SK-N-SH (cell line): ENCODE measurements around the gene POLG2. TPM values are rescaled to one million over a fixed set of nuclear protein-coding genes. Genes with fewer than 3 reads are reported as not detected.

ENCODE experiments used
- CTCF ChIA-PET: fragments of 300-600, 350-600 bp; formaldehyde crosslinking; extraction: SDS; loops from one replicate; lab custom pipeline; 2021; lab: Yijun Ruan, JAX
- POLR2A ChIA-PET: fragments of 350-600 bp; sonication (Branson Sonifier 250); formaldehyde crosslinking; extraction: SDS; loops from one replicate; lab custom pipeline; 2020; ENCODE audit warnings: antibody characterized with exemption, inconsistent platforms; lab: Yijun Ruan, JAX
- DNase-seq: peaks from one replicate; pipeline ENCODE4 v3.0.0; 2012
- H2AFZ ChIP-seq: fragments of 200-600 bp; sonication (generic); 2 replicates; pipeline ENCODE4 v1.8.1; 2016; ENCODE audit warnings: antibody characterized with exemption, mild to moderate bottlenecking, low read depth
- H3F3A ChIP-seq: fragments of 200-600 bp; sonication (generic); replicated peaks from 2 replicates; pipeline ENCODE3; 2016; ENCODE audit warnings: antibody characterized with exemption, mild to moderate bottlenecking; ENCODE audit not compliant: insufficient read depth
- H3K27ac ChIP-seq, 2 experiments: fragments of 200-500 bp in 1 of 2; fragments of 200-600 bp in 1 of 2; sonication (Bioruptor generic) in 1 of 2; sonication (generic), shearing (Covaris generic) in 1 of 2; 2 replicates each; pipeline versions ENCODE4 v1.5.1 to v1.6.1; 2014 to 2016; ENCODE audit warnings: low read depth in 2 of 2, inconsistent platforms in 1 of 2, low read length in 1 of 2, mild to moderate bottlenecking in 1 of 2, mixed read lengths in 1 of 2
- H3K27me3 ChIP-seq: fragments of 200-600 bp; sonication (generic), shearing (Covaris generic); 2 replicates; pipeline ENCODE4 v1.6.1; 2016; ENCODE audit warnings: mixed run types; ENCODE audit not compliant: insufficient read depth
- H3K36me3 ChIP-seq, 2 experiments: fragments of 200-500 bp in 1 of 2; fragments of 200-600 bp in 1 of 2; sonication (Bioruptor generic) in 1 of 2; sonication (generic) in 1 of 2; replicated peaks in 1 of 2; 2 replicates each; pipeline versions ENCODE3 to v1.5.1; 2014 to 2016; ENCODE audit warnings: low read length in 1 of 2, mild to moderate bottlenecking in 1 of 2; ENCODE audit not compliant: insufficient read depth in 2 of 2, control insufficient read depth in 1 of 2
- H3K4me1 ChIP-seq, 2 experiments: fragments of 200-500 bp in 1 of 2; fragments of 200-600 bp in 1 of 2; sonication (Bioruptor generic) in 1 of 2; sonication (generic), shearing (Covaris generic) in 1 of 2; 2 replicates each; pipeline versions ENCODE4 v1.5.1 to v1.6.1; 2014 to 2016; ENCODE audit warnings: low read depth in 1 of 2, low read length in 1 of 2, mixed run types in 1 of 2; ENCODE audit not compliant: insufficient read depth in 2 of 2, control insufficient read depth in 1 of 2
- H3K4me2 ChIP-seq: fragments of 200-600 bp; sonication (generic), shearing (Covaris generic); 2 replicates; pipeline ENCODE4 v1.6.1; 2017; ENCODE audit warnings: mixed run types
- H3K4me3 ChIP-seq, 2 experiments: fragments of 200-500 bp in 1 of 2; fragments of 200-600 bp in 1 of 2; sonication (Bioruptor generic) in 1 of 2; sonication (generic), shearing (Covaris generic) in 1 of 2; 2 replicates each; pipeline versions ENCODE4 v1.5.1 to v1.8.1; 2014 to 2016; ENCODE audit warnings: low read depth in 2 of 2, inconsistent platforms in 1 of 2, low read length in 1 of 2, mild to moderate bottlenecking in 1 of 2, mixed read lengths in 1 of 2, moderate library complexity in 1 of 2
- H3K79me2 ChIP-seq: fragments of 200-600 bp; sonication (generic); 2 replicates; pipeline ENCODE4 v1.8.1; 2017; ENCODE audit warnings: mild to moderate bottlenecking; ENCODE audit not compliant: insufficient read depth
- H3K9ac ChIP-seq: fragments of 200-600 bp; sonication (generic); 2 replicates; pipeline ENCODE4 v1.6.1; 2017; ENCODE audit warnings: mixed run types
- H3K9me2 ChIP-seq: fragments of 200-600 bp; sonication (generic); 2 replicates; pipeline ENCODE4 v1.6.1; 2017; ENCODE audit warnings: mixed run types
- H3K9me3 ChIP-seq: fragments of 200-600 bp; sonication (generic); 2 replicates; pipeline ENCODE4 v1.6.1; 2017; ENCODE audit warnings: mixed run types, mild to moderate bottlenecking, moderate library complexity
- H4K20me1 ChIP-seq: fragments of 200-600 bp; sonication (generic); 2 replicates; pipeline ENCODE4 v1.6.1; 2017; ENCODE audit warnings: mild to moderate bottlenecking, mixed run types; ENCODE audit not compliant: insufficient read depth
- FOSL2 ChIP-seq: IDR thresholded peaks from 2 replicates; pipeline ENCODE4 v1.4.0; 2012; ENCODE audit warnings: low read depth, mild to moderate bottlenecking, moderate library complexity, borderline replicate concordance
- GABPA ChIP-seq: IDR thresholded peaks from 2 replicates; pipeline ENCODE4 v1.4.0; 2012; ENCODE audit warnings: low read depth, mild to moderate bottlenecking
- MXI1 ChIP-seq: IDR thresholded peaks from 2 replicates; pipeline ENCODE4 v1.6.1; 2012; ENCODE audit warnings: mild to moderate bottlenecking, low read depth, low read length, improper control_type of control experiment
- POLR2AphosphoS5 ChIP-seq: IDR thresholded peaks from 2 replicates; pipeline ENCODE4 v1.6.1; 2012; ENCODE audit warnings: low read depth, low read length
- RAD21 ChIP-seq: IDR thresholded peaks from 2 replicates; pipeline ENCODE4 v1.6.1; 2012; ENCODE audit warnings: mild to moderate bottlenecking, low read length
- RCOR1 ChIP-seq: fragments of 150-350 bp; IDR thresholded peaks from 2 replicates; pipeline ENCODE4 v1.6.1; 2017; ENCODE audit warnings: antibody characterized with exemption, low read length
- REST ChIP-seq: IDR thresholded peaks from 2 replicates; pipeline ENCODE4 v1.6.1; 2012; ENCODE audit warnings: mild to moderate bottlenecking, low read depth, low read length, moderate library complexity
- SIN3A ChIP-seq: IDR thresholded peaks from 2 replicates; pipeline ENCODE4 v1.6.1; 2012; ENCODE audit warnings: low read depth, mild to moderate bottlenecking, low read length, moderate library complexity, borderline replicate concordance
- TAF1 ChIP-seq: IDR thresholded peaks from 2 replicates; pipeline ENCODE4 v1.6.1; 2012; ENCODE audit warnings: low read depth, mild to moderate bottlenecking, low read length, moderate library complexity, borderline replicate concordance
- USF1 ChIP-seq: IDR thresholded peaks from 2 replicates; pipeline ENCODE4 v1.4.0; 2012; ENCODE audit warnings: low read depth, borderline replicate concordance
- WGBS: methylation state at CpG from one replicate; pipeline ENCODE4 v1.1.6; 2017; ENCODE audit warnings: low lambda C conversion rate; 5-methylcytosine and 5-hydroxymethylcytosine counted together
- polyA plus RNA-seq, 3 experiments: library from polyadenylated mRNA; depleted of rRNA; stranded (reverse); fragments of >200 nt; gene quantifications; 2 replicates each; pipeline ENCODE4 v1.2.3, GENCODE V29; 2012
- TF ChIP-seq, protein P1 (sequence below): fragments of 150-350 bp; IDR thresholded peaks from 2 replicates; pipeline ENCODE4 v1.6.1; 2016; ENCODE audit warnings: mild to moderate bottlenecking, low read depth, low read length
- TF ChIP-seq, protein P2 (sequence below): IDR thresholded peaks from 2 replicates; pipeline ENCODE4 v1.4.0; 2012; ENCODE audit warnings: low read depth
- TF ChIP-seq, protein P3 (sequence below): IDR thresholded peaks from 2 replicates; pipeline ENCODE4 v1.4.0; 2012; ENCODE audit warnings: low read depth, borderline replicate concordance
- TF ChIP-seq, protein P4 (sequence below): fragments of 200-600 bp; sonication (generic); IDR thresholded peaks from 2 replicates; pipeline ENCODE4 v1.6.1; 2017; ENCODE audit warnings: antibody characterized with exemption, mild to moderate bottlenecking, moderate library complexity

POLG2 gene
- polyA plus RNA-seq, 1 of the 3 experiments (the other 2 are of a cell fraction) = 18.0 TPM

DNA sequence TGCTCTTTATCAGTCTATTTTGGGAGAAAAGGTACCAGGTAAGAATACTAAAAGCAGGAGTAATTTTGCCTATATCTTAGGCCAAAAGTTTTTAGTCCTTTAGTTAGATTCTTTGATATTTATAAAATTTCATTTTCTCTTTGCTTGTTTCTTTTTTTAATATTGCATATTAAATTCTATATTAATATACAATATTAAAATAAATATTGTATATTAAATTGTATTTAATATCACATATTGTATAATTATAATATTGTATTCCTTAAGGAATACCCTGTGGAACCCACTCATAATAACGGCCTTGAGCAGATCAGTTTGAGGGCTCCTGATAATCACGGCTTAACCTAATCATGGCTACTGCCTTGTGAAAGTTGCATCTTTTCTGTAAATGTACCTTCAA lies 11.8 kb upstream of the POLG2 start:
- Histone ChIP-seq H3F3A (peaks cover 22% of the 10 kb centered on the region), H2AFZ (no peak overlapping the region), H3K36me3 (peaks cover 65 to 67% of the 10 kb centered on the region in 2 experiments), H4K20me1 (peaks cover 48% of the 10 kb centered on the region), H3K27ac (no peak overlapping the region), H3K9me3 (no peaks in the 10 kb centered on the region), H3K79me2 (peaks cover 93% of the 10 kb centered on the region), H3K4me1 (peaks cover 13 to 16% of the 10 kb centered on the region in 2 experiments; a peak in 2 of 4 replicates), H3K9me2 (no peaks in the 10 kb centered on the region), H3K9ac (peak overlapping the region; percentile 100), H3K4me2 (peak overlapping the region; percentile 86), H3K27me3 (no peaks in the 10 kb centered on the region), H3K4me3 (peak overlapping the region; percentile 74 to 96; a peak in 3 of 4 replicates)
- no peak for DNase-seq
- ChIA-PET POLR2A (no interaction called here), CTCF (interaction anchor here (1.6 kb wide), 1 partner anchor 45 kb away, joined by 3 read pairs; no protein-coding TSS in a partner anchor)
- WGBS = 94% methylated on average over 2 of the region's 2 CpGs
- TF ChIP-seq, protein P1, sequence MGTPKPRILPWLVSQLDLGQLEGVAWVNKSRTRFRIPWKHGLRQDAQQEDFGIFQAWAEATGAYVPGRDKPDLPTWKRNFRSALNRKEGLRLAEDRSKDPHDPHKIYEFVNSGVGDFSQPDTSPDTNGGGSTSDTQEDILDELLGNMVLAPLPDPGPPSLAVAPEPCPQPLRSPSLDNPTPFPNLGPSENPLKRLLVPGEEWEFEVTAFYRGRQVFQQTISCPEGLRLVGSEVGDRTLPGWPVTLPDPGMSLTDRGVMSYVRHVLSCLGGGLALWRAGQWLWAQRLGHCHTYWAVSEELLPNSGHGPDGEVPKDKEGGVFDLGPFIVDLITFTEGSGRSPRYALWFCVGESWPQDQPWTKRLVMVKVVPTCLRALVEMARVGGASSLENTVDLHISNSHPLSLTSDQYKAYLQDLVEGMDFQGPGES = no peak
- TF ChIP-seq USF1 (no peak), POLR2AphosphoS5 (no peak)

DNA sequence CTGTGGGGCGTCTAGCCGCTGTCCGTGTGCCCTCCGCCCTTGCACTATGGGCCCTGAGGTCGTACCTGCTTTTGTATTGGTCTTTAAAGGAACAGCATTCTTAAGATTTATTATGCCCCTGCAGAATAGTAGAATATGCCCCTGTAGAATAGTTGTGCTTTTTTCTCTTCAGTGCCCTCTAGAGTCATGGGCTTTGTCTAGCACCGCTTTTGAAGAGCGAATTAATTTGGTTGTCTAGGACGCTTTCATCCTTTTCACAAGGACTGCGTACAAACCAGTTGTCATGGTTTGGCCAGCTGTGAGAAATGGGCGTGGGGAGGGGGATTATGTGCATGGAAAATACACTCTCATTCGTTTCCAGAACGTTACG lies 10.5 kb upstream of the POLG2 start:
- peak overlapping the region; percentile 74 to 96 for H3K4me3 ChIP-seq
- peaks cover 57% of the 10 kb centered on the region for H4K20me1 ChIP-seq
- peaks cover 22 to 27% of the 10 kb centered on the region in 2 experiments for H3K4me1 ChIP-seq
- no peaks in the 10 kb centered on the region for H3K9me2 ChIP-seq
- CTCF ChIA-PET = interaction anchor here (0.8 to 13.6 kb wide), 15 partner anchors 8 to 229 kb away, joined by 3 to 122 read pairs (median 5); partner anchors contain the start of gene POLG2
- H3K36me3 ChIP-seq = peaks cover 65 to 67% of the 10 kb centered on the region in 2 experiments
- peak; percentile 62 for DNase-seq
- WGBS = 1% methylated on average over 13 of the region's 13 CpGs
- peak overlapping the region; percentile 100 for H3K9ac ChIP-seq
- peaks cover 93% of the 10 kb centered on the region for H3K79me2 ChIP-seq
- H3K4me2 ChIP-seq = peak overlapping the region; percentile 86
- H3F3A ChIP-seq = peaks cover 35% of the 10 kb centered on the region
- POLR2A ChIA-PET = interaction anchor here (0.6 to 4.1 kb wide), 18 partner anchors 8 to 963 kb away, joined by 3 to 140 read pairs (median 6); partner anchors contain the start of genes POLG2 and SMURF2
- H3K27me3 ChIP-seq = no peaks in the 10 kb centered on the region
- H2AFZ ChIP-seq = peak overlapping the region; percentile 56; the same call in 1 of the 2 replicates
- H3K9me3 ChIP-seq = no peaks in the 10 kb centered on the region
- H3K27ac ChIP-seq = peak overlapping the region; percentile 96 to 98
- TF ChIP-seq SIN3A (peak; percentile 90), RCOR1 (no peak), RAD21 (peak; percentile 41), MXI1 (peak; percentile 87), TAF1 (0 out of 2 replicates have a peak, but pooled peaks have one; percentile 46), REST (no peak), FOSL2 (no peak), GABPA (no peak)
- TF ChIP-seq, protein P2, sequence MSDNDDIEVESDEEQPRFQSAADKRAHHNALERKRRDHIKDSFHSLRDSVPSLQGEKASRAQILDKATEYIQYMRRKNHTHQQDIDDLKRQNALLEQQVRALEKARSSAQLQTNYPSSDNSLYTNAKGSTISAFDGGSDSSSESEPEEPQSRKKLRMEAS = no peak
- TF ChIP-seq, protein P1 = no peak
- TF ChIP-seq, protein P3, sequence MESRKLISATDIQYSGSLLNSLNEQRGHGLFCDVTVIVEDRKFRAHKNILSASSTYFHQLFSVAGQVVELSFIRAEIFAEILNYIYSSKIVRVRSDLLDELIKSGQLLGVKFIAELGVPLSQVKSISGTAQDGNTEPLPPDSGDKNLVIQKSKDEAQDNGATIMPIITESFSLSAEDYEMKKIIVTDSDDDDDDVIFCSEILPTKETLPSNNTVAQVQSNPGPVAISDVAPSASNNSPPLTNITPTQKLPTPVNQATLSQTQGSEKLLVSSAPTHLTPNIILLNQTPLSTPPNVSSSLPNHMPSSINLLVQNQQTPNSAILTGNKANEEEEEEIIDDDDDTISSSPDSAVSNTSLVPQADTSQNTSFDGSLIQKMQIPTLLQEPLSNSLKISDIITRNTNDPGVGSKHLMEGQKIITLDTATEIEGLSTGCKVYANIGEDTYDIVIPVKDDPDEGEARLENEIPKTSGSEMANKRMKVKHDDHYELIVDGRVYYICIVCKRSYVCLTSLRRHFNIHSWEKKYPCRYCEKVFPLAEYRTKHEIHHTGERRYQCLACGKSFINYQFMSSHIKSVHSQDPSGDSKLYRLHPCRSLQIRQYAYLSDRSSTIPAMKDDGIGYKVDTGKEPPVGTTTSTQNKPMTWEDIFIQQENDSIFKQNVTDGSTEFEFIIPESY = no peak
- TF ChIP-seq, protein P4, sequence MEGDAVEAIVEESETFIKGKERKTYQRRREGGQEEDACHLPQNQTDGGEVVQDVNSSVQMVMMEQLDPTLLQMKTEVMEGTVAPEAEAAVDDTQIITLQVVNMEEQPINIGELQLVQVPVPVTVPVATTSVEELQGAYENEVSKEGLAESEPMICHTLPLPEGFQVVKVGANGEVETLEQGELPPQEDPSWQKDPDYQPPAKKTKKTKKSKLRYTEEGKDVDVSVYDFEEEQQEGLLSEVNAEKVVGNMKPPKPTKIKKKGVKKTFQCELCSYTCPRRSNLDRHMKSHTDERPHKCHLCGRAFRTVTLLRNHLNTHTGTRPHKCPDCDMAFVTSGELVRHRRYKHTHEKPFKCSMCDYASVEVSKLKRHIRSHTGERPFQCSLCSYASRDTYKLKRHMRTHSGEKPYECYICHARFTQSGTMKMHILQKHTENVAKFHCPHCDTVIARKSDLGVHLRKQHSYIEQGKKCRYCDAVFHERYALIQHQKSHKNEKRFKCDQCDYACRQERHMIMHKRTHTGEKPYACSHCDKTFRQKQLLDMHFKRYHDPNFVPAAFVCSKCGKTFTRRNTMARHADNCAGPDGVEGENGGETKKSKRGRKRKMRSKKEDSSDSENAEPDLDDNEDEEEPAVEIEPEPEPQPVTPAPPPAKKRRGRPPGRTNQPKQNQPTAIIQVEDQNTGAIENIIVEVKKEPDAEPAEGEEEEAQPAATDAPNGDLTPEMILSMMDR = peak; percentile 69
